ENCODE data around the gene WNK1. TPM values are rescaled to one million over a fixed set of nuclear protein-coding genes. Genes with fewer than 3 reads are reported as not detected.
"Not testable (repeated sequence)": the region's sequence is repeated elsewhere in the genome, so short reads cannot be mapped to it uniquely, and the experiment has no call there.

The WNK1 gene
- polyA plus RNA-seq, 5 donors = 74.1 to 111 (median 93.5) TPM

DNA sequence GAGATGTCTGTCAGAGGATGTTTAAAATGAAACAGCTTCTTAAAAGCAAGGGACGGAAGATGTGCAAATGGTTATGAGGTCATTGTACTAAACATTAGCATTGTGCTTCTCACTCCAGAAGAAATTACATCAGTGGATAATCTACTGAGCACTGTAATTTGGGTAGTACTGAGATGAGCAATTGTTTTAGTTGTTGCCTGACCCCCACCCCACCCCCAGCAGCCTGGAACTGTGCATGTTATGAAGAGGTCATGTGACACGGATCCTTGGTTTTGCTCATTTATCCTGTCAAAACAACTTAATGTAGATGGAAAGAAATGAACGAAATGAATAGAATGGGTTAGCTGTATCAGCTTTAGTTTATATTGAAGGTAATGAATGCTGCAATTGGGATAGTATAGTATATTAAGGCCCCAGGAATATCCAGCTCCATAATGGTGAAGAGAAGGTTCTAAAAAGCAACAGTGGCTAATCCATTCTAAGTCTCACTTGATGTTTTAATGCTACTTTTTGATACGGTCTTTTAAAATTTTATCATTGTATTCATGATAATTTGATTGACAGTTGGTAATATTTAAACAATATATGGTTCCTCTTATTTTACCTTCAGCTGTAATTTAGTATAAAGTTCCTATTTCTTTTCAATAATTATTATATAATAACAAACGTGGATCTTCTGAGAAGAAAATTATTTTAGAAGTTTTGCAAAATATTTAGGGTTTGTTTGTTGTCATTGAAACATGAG, 58.5 kb downstream of the WNK1 start:
- no peak for DNase-seq

- no peak for DNase-seq
Observed at GRCh38 chr12:812950-813349, 60.6 kb downstream of the WNK1 start.

- DNase-seq = not testable (repeated sequence)
Observed at GRCh38 chr12:817456-817855, 65.1 kb downstream of the WNK1 start.

DNA sequence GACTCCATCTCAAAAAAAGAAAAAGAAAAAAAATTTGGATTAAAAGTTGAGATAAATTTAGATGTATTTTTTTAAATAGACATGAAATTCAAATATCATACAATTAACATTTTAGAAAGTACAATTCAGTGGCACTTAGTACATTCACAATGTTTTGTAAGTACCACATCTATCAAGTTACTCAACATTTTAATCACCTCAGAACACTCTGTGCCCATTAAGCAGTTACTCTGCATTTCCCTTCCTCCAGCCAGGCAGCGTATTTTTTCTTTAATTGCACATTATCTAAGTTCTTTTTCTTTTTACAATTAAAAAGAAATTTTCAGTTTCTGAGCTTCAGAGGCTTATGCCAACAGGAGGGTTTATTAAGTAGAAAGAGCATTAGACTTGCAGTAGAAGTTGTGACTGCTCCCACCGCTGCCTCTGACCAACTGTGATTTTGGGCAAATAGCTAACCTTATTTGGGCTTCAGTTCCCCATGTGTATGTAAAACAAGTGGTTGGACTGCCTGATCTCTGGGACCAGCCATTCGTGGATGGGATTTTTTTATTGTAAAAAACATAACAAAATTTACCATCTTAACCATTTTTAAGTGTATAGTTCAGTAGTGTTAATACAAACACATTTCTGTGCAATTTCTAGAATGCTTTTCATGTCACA, 65.7 kb downstream of the WNK1 start:
- no peak for DNase-seq

DNA sequence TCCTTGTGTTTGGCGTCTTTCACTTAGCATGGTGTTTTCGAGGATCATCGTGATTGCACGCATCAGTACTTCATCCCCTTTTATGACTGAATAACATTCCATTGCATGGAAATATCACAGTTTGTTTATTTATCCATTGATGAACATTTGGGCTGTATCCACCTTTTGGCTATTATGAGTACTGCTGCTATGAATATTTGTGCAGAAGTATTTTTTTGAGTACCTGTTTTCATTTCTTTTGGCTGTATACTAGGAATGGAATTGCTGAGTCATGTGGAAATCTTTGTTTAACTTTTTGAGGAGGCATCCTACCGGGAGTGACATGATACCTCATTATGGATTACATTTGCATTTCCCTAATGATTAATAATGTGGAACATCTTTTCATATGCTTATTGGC, 66.4 kb downstream of the WNK1 start:
- DNase-seq = no peak

DNA sequence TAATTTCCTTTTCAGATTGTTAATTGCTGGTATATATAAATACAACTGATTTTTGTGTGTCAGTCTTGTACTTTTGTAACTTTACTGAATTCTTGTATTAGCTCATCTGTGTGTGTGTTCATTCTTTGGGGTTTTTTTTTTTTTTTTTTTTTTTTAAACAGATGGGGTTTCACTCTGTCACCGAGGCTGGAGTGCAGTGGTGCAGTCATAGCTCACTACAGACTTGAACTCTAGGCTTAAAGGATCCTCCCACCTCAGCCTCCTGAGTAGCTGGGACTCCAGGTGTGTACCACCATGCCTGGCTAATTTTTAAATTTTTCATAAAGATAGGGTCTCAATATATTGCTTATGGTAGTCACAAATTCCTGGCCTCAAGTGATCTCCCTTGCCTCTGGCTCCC, 68.0 kb downstream of the WNK1 start:
- no peak for DNase-seq

DNA sequence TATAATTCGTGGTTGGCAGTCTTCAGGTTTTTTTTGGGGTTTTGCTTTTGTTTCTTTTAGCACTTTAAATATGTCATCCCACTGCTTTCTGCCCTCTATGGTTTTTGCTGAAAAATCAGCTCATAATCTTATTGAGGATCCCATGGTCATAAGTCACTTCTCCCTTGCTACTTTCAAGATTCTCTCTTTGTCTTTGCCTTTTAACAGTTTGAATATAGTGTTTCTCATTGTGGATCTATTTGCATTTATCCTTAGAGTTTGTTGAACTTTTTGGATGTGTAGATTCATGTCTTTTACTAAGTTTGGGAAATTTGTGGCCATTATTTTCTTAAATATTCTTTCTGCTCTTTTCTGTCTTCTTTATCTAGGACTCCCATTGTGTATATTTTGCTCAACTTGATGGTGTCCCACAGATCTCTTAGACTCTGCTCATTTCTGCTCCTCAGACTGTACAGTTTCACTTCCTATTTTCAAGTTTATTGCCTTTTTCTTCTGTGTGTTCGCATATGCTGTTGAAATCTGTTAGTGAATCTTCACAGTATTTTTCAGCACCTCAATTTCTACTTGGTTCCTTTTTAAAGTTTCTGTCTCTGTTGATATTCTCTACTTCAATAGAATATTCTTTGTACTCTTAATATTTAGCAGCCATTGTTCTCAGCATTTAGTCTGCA, 70.8 kb downstream of the WNK1 start:
- DNase-seq = no peak

DNA sequence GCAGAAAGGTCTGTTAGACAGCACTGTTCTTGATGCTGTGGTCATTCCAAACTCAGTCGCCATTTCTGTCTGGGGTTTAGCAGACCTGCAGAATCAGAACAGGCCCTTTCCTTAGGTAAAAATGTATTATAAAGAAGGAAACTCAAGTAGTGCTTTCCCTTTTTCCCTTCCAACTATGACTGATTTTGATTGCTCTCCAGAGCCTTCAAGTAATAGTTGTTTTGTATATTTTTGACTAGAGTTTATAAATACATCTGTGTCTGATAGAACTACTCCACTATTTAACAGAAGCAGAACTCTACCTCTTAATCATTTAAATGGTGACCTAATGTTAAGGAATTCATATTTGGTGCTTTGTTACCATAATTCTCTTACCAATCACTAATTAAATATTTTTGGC, 74.0 kb downstream of the WNK1 start:
- no peak for DNase-seq

DNA sequence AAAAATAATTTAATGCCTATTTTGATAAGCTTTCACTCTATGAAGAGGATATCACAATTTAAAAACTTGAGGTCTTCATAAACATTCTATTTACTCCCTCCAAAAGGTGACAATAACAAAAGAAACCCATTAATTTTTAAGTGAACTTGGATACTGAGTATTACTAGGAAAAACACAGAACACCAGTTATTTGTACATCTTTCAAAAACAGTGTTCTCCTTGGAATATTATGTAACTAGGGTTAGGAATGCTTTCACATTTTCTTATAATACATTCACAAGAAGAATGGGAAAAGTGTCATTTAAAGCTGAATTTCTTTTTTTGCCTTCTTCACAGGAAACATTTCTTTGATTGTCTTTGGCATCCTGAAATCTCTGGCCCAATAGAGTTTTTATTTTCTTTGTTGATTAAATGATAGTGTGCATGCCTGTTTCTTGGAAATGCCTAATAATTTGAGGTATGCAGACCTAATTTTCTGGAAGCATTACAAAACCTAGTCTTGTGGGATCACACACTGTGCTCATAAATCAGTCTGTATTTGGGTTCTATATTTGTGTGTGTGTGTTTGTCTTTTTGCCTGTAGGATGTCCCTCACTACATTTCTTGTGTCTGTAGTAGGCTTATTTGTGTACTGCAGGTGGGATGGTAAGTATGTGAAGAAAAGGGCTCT, 76.5 kb downstream of the WNK1 start:
- DNase-seq = no peak

DNA sequence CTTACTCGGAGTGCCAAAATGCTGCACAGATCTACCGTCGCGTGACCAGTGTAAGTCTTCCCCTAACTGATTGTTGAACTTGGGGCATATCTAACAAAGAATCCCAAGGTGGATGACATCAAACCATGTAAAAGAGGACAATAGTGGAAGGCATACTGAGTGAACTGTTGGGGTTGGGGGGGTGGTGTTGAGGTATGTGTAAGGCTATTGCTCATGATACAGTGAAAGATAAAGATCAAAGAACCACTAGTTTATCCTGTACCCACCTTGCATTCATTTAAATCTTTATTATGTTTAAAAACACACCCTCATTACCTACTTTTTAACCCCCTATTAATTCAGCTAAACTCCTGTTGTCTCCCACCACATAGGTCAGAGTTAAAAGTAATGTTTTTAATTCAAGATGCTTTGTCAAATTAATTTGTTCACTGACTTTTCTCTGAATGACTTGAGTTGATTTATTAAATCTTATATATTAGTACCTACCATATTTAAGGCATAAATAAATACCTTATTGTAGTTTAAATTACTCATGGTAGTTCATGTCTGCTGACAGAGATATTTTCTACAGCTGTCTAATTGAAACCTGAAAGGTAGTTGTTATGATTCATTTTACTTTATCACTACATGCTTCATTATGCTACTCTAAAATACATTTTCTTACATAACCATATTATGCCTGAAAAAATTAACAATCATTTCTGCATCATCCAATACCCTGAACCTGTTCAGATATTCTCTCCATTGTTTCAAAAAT, 77.9 kb downstream of the WNK1 start:
- DNase-seq = no peak

- no peak for DNase-seq
Observed at GRCh38 chr12:835754-836518, 83.6 kb downstream of the WNK1 start.

- no peak for DNase-seq
Observed at GRCh38 chr12:836952-837351, 84.6 kb downstream of the WNK1 start.

- no peak for DNase-seq
Observed at GRCh38 chr12:837548-837947, 85.2 kb downstream of the WNK1 start.

DNA sequence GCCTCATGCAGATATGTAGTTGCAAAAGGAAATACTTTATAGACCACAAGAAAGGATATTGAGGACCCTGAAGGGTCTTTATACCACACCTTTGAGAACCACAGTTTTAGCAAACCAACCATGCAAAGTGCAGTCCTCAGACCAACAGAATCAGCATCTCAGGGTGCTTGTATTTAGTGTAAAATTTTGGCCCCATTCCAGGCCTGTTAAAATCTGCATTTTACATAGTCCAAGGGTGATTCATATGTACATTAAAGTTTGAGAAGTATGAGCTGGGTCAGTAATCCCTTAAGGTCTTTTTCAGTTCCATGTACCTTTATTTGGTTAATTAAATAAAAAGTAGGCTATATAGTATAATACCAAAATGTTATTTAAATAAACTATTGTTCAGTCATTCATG, 91.2 kb downstream of the WNK1 start:
- DNase-seq = no peak

- no peak for DNase-seq
Observed at GRCh38 chr12:846421-846820, 94.0 kb downstream of the WNK1 start.

- DNase-seq = no peak
Observed at GRCh38 chr12:848173-848865, 95.9 kb downstream of the WNK1 start.

- no peak for DNase-seq
Observed at GRCh38 chr12:848882-849527, 96.6 kb downstream of the WNK1 start.

DNA sequence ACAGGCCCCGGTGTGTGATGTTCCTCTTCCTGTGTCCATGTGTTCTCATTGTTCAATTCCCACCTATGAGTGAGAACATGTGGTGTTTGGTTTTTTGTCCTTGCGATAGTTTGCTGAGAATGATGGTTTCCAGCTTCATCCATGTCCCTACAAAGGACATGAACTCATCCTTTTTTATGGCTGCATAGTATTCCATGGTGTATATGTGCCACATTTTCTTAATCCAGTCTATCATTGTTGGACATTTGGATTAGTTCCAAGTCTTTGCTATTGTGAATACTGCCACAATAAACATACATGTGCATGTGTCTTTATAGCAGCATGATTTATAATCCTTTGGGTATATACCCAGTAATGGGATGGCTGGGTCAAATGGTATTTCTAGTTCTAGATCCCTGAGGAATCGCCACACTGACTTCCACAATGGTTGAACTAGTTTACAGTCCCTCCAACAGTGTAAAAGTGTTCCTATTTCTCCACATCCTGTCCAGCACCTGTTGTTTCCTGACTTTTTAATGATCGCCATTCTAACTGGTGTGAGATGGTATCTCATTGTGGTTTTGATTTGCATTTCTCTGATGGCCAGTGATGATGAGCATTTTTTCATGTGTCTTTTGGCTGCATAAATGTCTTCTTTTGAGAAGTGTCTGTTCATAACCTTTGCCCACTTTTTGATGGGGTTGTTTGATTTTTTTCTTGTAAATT, 97.5 kb downstream of the WNK1 start:
- not testable (repeated sequence) for DNase-seq

GRCh38 chr12:851343-851742, 99.0 kb downstream of the WNK1 start:
- DNase-seq = no peak

Measured in right lung (tissue), 5 donors.